Cardiac fibroblast (primary cell): ENCODE results near the gene PLEKHG4B.

ENCODE experiments used
- DNase-seq, 2 donors: peaks; one replicate each; pipeline versions ENCODE4 v3.0.0 to v3.0.0-alpha.2; 2010; ENCODE audit warnings: low read depth in 2 of 2
- H3K4me3 ChIP-seq, 2 donors: replicated peaks in 1 of 2; 1 replicate in 1 of 2; 2 replicates in 1 of 2; pipeline ENCODE4 v1.5.1; 2011; ENCODE audit warnings: low read depth in 2 of 2, low read length in 2 of 2, mild to moderate bottlenecking in 2 of 2, moderate library complexity in 1 of 2
- CTCF ChIP-seq: IDR thresholded peaks from one replicate; pipeline ENCODE4 v1.5.1; 2011; ENCODE audit warnings: low read depth, mild to moderate bottlenecking, low read length, inconsistent platforms

PLEKHG4B gene

DNA sequence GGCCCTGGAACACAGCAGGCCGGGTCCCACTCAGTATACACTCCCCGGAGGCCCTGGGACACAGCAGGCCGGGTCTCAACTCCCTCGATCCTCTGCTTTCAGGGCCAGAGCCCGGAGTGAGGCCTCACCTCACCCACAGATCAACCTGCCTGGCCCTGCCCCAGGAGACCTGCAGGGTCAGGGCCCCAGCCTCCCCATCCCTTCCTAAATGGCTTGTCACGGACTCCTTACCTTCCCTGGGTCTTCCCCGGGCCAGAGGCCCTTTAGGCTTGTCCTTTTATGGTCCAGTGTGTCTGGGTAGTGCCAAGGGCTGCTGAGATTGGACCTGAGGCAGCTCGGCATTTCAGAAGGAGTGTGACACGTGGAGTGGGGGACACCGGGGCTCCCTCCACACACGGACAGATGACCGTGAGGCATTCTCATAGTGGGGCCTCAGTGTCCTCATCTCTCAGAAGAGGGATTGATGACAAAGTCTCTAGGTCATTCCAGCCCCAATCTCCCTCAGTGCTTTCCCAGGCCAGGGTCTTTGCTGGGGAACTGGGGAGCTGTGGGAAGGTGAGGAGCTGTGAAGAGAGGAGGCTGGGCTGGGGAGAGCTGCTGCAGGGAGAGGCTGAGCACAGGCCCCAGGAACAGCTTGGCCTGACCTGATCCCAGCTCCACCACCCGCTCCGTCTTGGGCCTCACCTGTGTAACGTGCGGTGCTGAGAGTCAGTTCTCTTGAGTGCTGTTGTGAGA is 18.0 kb upstream of the PLEKHG4B start:
- DNase-seq: no peak
- no peak overlapping the region for H3K4me3 ChIP-seq
- no peak for TF ChIP-seq CTCF

DNA sequence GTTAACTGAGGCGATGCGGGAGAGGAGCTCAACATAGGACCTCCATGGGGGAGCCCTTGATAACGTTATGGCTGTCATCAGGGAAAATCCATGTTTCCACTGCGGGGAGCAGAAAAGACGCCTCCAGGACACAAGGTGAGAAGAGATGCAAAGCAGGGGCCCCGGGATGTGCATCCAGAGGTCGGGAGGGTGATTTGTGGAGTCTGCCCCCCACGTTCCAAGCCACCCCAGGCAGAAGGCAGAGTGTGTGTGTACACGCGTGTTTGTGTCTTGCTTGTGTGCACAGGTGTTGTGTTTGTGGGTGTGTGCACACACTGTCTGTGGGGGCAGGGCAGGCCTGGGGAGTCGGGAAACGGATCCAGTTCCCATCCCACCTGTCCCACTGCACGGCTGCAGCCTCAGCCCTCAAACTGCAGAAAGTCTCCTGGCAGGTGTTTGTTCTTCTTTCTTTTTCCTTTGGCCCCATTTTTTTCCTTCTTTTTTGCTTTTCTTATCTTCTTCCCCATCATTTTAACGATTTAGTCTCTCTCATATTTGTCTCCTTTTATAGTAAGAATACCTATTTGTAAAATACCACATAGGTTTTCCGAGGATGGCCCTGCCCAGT is 17.4 kb upstream of the PLEKHG4B start:
- no peak for DNase-seq
- no peak overlapping the region for H3K4me3 ChIP-seq
- no peak for TF ChIP-seq CTCF

GRCh38 chr5:75331-76320 is 16.3 kb upstream of the PLEKHG4B start:
- H3K4me3 ChIP-seq: no peak overlapping the region
- DNase-seq: no peak
- TF ChIP-seq CTCF: no peak

DNA sequence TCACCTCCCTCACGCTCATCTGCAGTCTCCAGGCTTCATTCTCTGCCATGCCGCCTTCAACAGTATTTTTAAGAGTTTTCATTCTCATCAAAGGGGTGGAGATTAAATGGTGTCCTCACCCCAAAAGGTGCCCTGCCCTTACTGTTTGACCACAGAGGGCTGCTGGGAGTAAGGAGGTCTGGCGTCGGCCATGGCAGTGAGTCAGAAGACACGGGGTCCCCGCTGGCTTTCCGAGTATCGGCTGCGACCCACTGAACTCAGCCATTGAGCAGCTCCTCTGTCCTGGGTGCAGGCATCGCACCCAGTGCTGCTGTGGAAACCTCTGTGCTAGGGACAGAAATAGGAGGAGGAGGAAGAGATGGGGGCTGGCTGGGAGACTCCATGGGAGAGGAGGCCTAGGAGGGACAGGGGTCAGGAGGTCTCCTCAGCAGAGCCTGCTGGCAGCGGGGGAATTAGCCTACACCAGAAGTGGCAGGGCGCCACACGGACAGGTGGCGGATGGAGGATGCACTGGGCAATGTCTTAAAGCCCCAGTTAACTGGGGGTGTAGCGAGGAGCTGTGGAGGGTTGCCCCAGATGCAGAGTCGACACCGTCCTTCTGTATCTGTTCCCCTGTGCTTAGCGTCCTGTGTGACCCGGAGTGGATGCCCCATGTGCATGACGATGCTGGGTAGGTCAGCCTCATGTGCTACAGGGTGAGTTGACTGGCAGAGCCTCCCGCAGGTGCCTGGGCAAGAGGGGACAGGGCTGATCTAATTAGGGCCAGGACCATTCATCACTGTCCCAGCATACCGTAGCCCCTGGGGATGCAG is 15.4 kb upstream of the PLEKHG4B start:
- no peak for TF ChIP-seq CTCF
- DNase-seq: no peak

DNA sequence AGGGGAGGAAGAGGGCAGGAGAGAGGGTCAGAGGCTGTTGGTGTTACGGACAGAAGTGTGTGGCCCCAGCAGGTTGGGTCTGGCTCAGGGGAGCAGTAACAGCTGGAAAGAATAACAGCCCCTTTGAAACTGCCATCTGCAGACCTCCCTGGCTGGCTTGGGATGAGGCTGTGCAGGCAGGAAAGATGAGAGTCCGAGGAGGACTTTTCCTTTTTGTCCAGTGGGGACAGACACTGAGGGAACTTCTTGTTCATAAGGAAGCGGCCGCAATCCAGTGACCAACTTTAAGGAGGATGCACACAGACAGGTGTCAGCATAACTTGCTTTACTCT is 14.8 kb upstream of the PLEKHG4B start:
- H3K4me3 ChIP-seq: no peak overlapping the region
- no peak for DNase-seq
- no peak for TF ChIP-seq CTCF

More for the DNA sequence above, 15.4 kb upstream of the PLEKHG4B start:
- H3K4me3 ChIP-seq: no peak overlapping the region

DNA sequence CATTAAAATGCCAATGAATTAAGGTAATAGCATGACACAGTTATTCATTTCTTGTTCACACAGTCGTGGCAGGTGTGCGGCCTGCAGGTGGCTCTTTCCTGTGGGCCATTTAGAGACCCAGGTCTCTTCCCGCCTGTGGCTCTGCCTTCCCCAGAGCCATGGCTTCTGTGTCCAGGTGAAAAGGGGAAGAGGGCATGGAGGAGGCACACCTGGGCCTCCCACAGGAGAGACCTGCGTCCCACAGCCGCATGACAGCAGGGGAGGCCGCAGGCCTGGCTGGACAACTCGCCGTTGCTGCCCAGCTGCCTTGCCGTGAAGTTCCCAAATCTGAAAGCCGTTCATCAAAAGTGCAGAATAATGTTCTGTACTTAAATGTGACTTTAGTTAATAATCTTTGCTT is 14.4 kb upstream of the PLEKHG4B start:
- H3K4me3 ChIP-seq: no peak overlapping the region
- no peak for TF ChIP-seq CTCF
- DNase-seq: no peak
